OCI-LY3 (cell line): ENCODE measurements around the gene ZDHHC14.
"Not testable (repeated sequence)": the region's sequence is repeated elsewhere in the genome, so short reads cannot be mapped to it uniquely, and the experiment has no call there.

Experiments used
- H2AFZ ChIP-seq: fragments of 200-600, 300-600 bp; shearing (Covaris generic); 2 replicates; pipeline ENCODE4 v1.6.0; 2014; ENCODE audit warnings: antibody characterized with exemption, low read depth, low read length
- H3K27ac ChIP-seq: fragments of 200-600, 300-600 bp; sonication (generic); 2 replicates; pipeline ENCODE4 v1.5.1; 2014; ENCODE audit warnings: mild to moderate bottlenecking, low read length, moderate library complexity, mixed read lengths
- H3K27me3 ChIP-seq: fragments of 200-600, 300-600 bp; sonication (generic); 2 replicates; pipeline ENCODE4 v1.6.1; 2014; ENCODE audit warnings: low read depth, low read length, mixed read lengths
- H3K36me3 ChIP-seq: fragments of 200-600, 300-600 bp; sonication (generic); replicated peaks from 2 replicates; pipeline ENCODE3; 2014; ENCODE audit warnings: low read depth, low read length, mixed read lengths
- H3K4me1 ChIP-seq: fragments of 300-600, 200-600 bp; sonication (generic); 2 replicates; pipeline ENCODE4 v1.6.1; 2014; ENCODE audit warnings: low read length, mixed read lengths
- H3K4me2 ChIP-seq: fragments of 200-600, 300-600 bp; sonication (generic); 2 replicates; pipeline ENCODE4 v1.6.1; 2014; ENCODE audit warnings: low read length, mixed read lengths
- H3K4me3 ChIP-seq: fragments of 300-600, 200-600 bp; sonication (generic); 2 replicates; pipeline ENCODE4 v1.5.1; 2014; ENCODE audit warnings: antibody characterized with exemption, mild to moderate bottlenecking, low read length, moderate library complexity
- H3K79me2 ChIP-seq: fragments of 300-600, 200-600 bp; shearing (Covaris generic); 2 replicates; pipeline ENCODE4 v1.6.1; 2014; ENCODE audit warnings: mild to moderate bottlenecking, low read length, mixed read lengths
- H3K9ac ChIP-seq: fragments of 300-600, 200-600 bp; shearing (Covaris generic); 2 replicates; pipeline ENCODE4 v1.6.0; 2014; ENCODE audit warnings: mild to moderate bottlenecking, low read length, moderate library complexity
- H3K9me3 ChIP-seq: fragments of 200-600, 300-600 bp; shearing (Covaris generic); 2 replicates; pipeline ENCODE4 v1.6.1; 2014; ENCODE audit warnings: low read length, mixed read lengths; ENCODE audit not compliant: insufficient read depth
- H4K20me1 ChIP-seq: fragments of 200-600, 300-600 bp; sonication (generic); 2 replicates; pipeline ENCODE4 v1.6.1; 2016; ENCODE audit warnings: low read length, mixed read lengths; ENCODE audit not compliant: insufficient read depth
- EZH2phosphoT487 ChIP-seq: fragments of 200-600 bp; shearing (Covaris generic); IDR thresholded peaks from 2 replicates; pipeline ENCODE4 v1.6.1; 2018; ENCODE audit warnings: antibody characterized with exemption, mixed run types, low read depth
- TF ChIP-seq, protein P1 (sequence below): fragments of 200-600, 300-600 bp; sonication (generic); IDR thresholded peaks from 2 replicates; pipeline ENCODE4 v1.5.1; 2014; ENCODE audit warnings: antibody characterized with exemption, low read length, low read depth

Gene ZDHHC14

DNA sequence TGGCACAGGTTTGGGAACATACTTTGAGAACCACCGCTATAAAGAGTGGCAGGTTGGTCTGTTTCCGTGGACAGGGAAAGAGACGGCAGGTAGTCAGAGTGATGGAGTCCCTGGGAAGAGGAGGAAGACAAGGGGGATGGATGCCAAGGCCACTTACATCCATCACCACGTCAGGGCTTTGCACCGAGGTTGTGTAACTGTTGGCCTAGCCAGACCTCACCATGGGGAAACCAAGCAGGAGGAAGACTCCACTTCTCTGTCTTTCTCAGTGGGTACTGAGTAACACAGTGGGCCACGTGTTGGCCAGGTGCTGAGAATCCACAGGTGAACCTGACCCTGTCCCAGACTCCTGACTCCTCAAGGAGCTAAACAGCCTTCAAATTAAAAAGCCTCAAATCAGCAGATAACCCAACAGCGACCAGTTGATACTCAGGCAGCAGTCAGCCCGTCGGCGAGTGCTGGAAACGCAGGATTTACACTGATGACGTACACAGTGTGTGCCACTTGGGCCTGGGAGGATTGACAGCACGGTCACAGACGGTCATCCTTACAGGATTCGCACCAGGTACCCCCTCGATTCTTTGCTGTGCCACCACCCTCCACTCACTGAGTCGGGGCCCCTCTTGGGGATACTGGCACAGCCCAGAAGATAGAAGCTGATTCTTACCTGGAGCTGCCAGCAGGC lies 307.4 kb downstream of the ZDHHC14 start:
- Histone ChIP-seq H3K9me3 (no peaks in the 10 kb centered on the region), H2AFZ (no peak overlapping the region), H3K4me1 (no peaks in the 10 kb centered on the region), H4K20me1 (no peaks in the 10 kb centered on the region), H3K27me3 (no peaks in the 10 kb centered on the region; the same call in 1 of the 2 replicates), H3K4me3 (no peak overlapping the region), H3K4me2 (no peak overlapping the region), H3K27ac (no peak overlapping the region), H3K79me2 (no peaks in the 10 kb centered on the region), H3K36me3 (no peaks in the 10 kb centered on the region), H3K9ac (no peak overlapping the region)
- TF ChIP-seq, protein P1, sequence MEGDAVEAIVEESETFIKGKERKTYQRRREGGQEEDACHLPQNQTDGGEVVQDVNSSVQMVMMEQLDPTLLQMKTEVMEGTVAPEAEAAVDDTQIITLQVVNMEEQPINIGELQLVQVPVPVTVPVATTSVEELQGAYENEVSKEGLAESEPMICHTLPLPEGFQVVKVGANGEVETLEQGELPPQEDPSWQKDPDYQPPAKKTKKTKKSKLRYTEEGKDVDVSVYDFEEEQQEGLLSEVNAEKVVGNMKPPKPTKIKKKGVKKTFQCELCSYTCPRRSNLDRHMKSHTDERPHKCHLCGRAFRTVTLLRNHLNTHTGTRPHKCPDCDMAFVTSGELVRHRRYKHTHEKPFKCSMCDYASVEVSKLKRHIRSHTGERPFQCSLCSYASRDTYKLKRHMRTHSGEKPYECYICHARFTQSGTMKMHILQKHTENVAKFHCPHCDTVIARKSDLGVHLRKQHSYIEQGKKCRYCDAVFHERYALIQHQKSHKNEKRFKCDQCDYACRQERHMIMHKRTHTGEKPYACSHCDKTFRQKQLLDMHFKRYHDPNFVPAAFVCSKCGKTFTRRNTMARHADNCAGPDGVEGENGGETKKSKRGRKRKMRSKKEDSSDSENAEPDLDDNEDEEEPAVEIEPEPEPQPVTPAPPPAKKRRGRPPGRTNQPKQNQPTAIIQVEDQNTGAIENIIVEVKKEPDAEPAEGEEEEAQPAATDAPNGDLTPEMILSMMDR: no peak

GRCh38 chr6:157688960-157689599 lies 308.1 kb downstream of the ZDHHC14 start:
- H3K4me3 ChIP-seq: no peak overlapping the region
- no peaks in the 10 kb centered on the region for H3K4me1 ChIP-seq
- H3K27me3 ChIP-seq: no peaks in the 10 kb centered on the region; the same call in 1 of the 2 replicates
- no peak overlapping the region for H3K4me2 ChIP-seq
- H3K79me2 ChIP-seq: no peaks in the 10 kb centered on the region
- TF ChIP-seq, protein P1: no peak
- no peak for TF ChIP-seq EZH2phosphoT487
- no peaks in the 10 kb centered on the region for H3K9me3 ChIP-seq
- no peak overlapping the region for H3K27ac ChIP-seq
- no peak overlapping the region for H3K9ac ChIP-seq
- no peaks in the 10 kb centered on the region for H3K36me3 ChIP-seq
- no peak overlapping the region for H2AFZ ChIP-seq
- no peaks in the 10 kb centered on the region for H4K20me1 ChIP-seq

GRCh38 chr6:157689875-157690274 lies 308.9 kb downstream of the ZDHHC14 start:
- no peaks in the 10 kb centered on the region for H4K20me1 ChIP-seq
- H3K79me2 ChIP-seq: no peaks in the 10 kb centered on the region
- no peak overlapping the region for H2AFZ ChIP-seq
- H3K4me2 ChIP-seq: no peak overlapping the region
- no peak overlapping the region for H3K4me3 ChIP-seq
- H3K27ac ChIP-seq: no peak overlapping the region
- H3K36me3 ChIP-seq: no peaks in the 10 kb centered on the region
- TF ChIP-seq, protein P1: no peak
- no peak for TF ChIP-seq EZH2phosphoT487
- H3K4me1 ChIP-seq: no peaks in the 10 kb centered on the region
- H3K9me3 ChIP-seq: no peaks in the 10 kb centered on the region
- H3K27me3 ChIP-seq: no peaks in the 10 kb centered on the region; the same call in 1 of the 2 replicates
- no peak overlapping the region for H3K9ac ChIP-seq

GRCh38 chr6:157690441-157691210 lies 309.6 kb downstream of the ZDHHC14 start:
- Histone ChIP-seq H3K9me3 (no peaks in the 10 kb centered on the region), H4K20me1 (no peaks in the 10 kb centered on the region), H3K9ac (no peak overlapping the region), H3K36me3 (no peaks in the 10 kb centered on the region), H3K4me3 (no peak overlapping the region), H3K79me2 (no peaks in the 10 kb centered on the region), H3K4me2 (no peak overlapping the region), H2AFZ (no peak overlapping the region), H3K27me3 (no peaks in the 10 kb centered on the region; the same call in 1 of the 2 replicates), H3K27ac (no peak overlapping the region), H3K4me1 (no peaks in the 10 kb centered on the region)
- TF ChIP-seq, protein P1: no peak
- no peak for TF ChIP-seq EZH2phosphoT487

- not testable (repeated sequence) for H3K79me2 ChIP-seq, H3K4me1 ChIP-seq, H2AFZ ChIP-seq
Measured at GRCh38 chr6:157691621-157692020, 310.6 kb downstream of the ZDHHC14 start.

More at GRCh38 chr6:157691621-157692020, 310.6 kb downstream of the ZDHHC14 start:
- H3K9ac ChIP-seq, H3K36me3 ChIP-seq, H3K4me3 ChIP-seq, H3K27ac ChIP-seq, H4K20me1 ChIP-seq, H3K9me3 ChIP-seq, H3K4me2 ChIP-seq, H3K27me3 ChIP-seq: not testable (repeated sequence)
